HAP-1 (cell line): Measurements from ENCODE around the gene NR2F1-AS1.
A peak's percentile ranks its signal among the peaks of the same experiment; 100 is the strongest.

ENCODE experiments used
- DNase-seq, 2 experiments: peaks; one replicate each; pipeline ENCODE4 v3.0.0-alpha.2; 2016 to 2020; ENCODE audit warnings: low spot score in 2 of 2
- H3K27me3 ChIP-seq: fragments of 250-450 bp; sonication (Bioruptor Pico); 2 replicates; pipeline ENCODE4 v1.5.1; 2020; ENCODE audit warnings: low read depth, mild to moderate bottlenecking, moderate library complexity
- H3K36me3 ChIP-seq: fragments of 250-450 bp; sonication (Bioruptor Pico); replicated peaks from 2 replicates; pipeline ENCODE4 v1.5.1; 2020; ENCODE audit warnings: mild to moderate bottlenecking
- H3K4me1 ChIP-seq: fragments of 250-450 bp; sonication (Bioruptor Pico); 2 replicates; pipeline ENCODE4 v1.5.1; 2020; ENCODE audit warnings: mild to moderate bottlenecking
- H3K4me3 ChIP-seq: fragments of 250-450 bp; sonication (Bioruptor Pico); 2 replicates; pipeline ENCODE4 v1.5.1; 2020; ENCODE audit warnings: mild to moderate bottlenecking, moderate library complexity
- H3K9me3 ChIP-seq: fragments of 250-450 bp; sonication (Bioruptor Pico); 2 replicates; pipeline ENCODE4 v1.5.1; 2020; ENCODE audit warnings: mild to moderate bottlenecking, moderate library complexity
- in situ Hi-C: fragments of 300-500 bp; cut with MboI; formaldehyde crosslinking; loops from 3 replicates; pipeline ENCODE4 v1.14.3; 2020; ENCODE audit warnings: low sequenced_read_pairs, inconsistent platforms, mixed read lengths

Gene NR2F1-AS1

DNA sequence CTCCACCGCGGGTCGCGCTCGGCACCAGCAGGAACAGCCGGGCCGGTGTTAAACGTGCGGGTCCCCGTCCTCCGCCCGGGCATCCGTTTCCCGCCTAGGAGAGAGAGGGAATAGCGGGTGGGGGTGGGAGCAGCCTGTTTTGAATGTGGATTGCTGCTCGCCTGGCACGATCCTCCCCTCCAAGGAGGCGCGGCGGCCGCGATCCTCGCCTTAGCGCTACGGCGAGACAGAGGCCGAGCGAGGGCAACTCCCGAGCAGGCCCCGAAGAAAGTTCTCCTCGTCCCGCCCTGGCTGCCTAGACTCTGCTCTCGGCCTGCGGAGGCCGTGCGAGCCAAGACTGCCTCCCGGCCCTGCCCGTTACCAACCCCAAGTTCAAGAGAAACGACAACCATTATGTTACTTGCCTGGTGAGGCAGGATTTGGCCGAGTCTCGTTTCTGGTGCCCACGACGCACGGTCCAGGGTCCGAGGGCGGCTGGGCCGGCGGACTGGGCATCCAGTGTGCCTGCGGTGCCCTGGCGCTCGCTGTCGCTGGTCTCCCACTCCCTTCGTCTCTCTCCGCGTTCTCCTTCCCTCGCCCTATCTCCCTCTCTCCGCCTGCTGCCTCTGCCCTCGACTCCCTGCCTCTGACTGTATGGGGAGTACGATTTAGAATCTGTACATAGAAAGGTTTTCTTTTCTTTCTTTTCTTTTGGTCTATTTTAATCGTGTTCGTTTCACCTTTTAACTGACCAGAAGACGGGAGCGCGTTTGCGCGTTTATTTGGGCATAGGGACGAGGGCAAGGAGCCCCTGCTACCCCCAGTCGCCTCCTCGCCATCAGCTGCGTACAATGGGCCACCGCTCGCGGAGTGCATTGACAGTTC, 724 bp downstream of the NR2F1-AS1 start:
- H3K36me3 ChIP-seq = no peaks in the 10 kb centered on the region
- in situ Hi-C loops = loop anchor here (5.0 kb wide), 1 partner anchor 312 kb away; no protein-coding TSS in a partner anchor
- H3K4me1 ChIP-seq = peaks cover 16% of the 10 kb centered on the region
- DNase-seq = peak in 1 of 2 experiments; percentile 65
- no peaks in the 10 kb centered on the region for H3K9me3 ChIP-seq
- H3K27me3 ChIP-seq = no peaks in the 10 kb centered on the region
- H3K4me3 ChIP-seq = peak overlapping the region; percentile 45

DNA sequence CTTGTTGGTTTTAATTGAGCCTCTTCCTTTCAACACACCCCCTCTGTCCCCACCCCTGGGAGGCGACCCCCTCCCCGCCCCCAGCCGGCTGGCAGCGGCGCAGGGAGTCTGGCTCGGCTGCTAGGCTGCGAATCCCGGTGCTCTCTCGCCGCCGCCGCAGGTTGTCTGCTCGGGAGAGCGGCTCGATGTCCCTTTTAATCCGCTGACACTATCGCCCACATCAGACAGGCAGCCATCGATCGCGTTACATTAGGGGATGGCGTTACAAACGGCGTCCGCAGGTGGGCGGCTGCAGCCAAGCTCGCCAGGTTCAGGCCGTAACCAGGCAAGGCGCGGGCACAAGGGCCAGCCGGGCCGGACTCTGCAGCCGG, 1.3 kb downstream of the NR2F1-AS1 start:
- peak; percentile 30 to 67 for DNase-seq
- no peaks in the 10 kb centered on the region for H3K27me3 ChIP-seq
- no peaks in the 10 kb centered on the region for H3K36me3 ChIP-seq
- H3K9me3 ChIP-seq = no peaks in the 10 kb centered on the region
- peak overlapping the region; percentile 45 for H3K4me3 ChIP-seq
- in situ Hi-C loops = loop anchor here (5.0 kb wide), 1 partner anchor 313 kb away; no protein-coding TSS in a partner anchor
- peaks cover 16% of the 10 kb centered on the region for H3K4me1 ChIP-seq

DNA sequence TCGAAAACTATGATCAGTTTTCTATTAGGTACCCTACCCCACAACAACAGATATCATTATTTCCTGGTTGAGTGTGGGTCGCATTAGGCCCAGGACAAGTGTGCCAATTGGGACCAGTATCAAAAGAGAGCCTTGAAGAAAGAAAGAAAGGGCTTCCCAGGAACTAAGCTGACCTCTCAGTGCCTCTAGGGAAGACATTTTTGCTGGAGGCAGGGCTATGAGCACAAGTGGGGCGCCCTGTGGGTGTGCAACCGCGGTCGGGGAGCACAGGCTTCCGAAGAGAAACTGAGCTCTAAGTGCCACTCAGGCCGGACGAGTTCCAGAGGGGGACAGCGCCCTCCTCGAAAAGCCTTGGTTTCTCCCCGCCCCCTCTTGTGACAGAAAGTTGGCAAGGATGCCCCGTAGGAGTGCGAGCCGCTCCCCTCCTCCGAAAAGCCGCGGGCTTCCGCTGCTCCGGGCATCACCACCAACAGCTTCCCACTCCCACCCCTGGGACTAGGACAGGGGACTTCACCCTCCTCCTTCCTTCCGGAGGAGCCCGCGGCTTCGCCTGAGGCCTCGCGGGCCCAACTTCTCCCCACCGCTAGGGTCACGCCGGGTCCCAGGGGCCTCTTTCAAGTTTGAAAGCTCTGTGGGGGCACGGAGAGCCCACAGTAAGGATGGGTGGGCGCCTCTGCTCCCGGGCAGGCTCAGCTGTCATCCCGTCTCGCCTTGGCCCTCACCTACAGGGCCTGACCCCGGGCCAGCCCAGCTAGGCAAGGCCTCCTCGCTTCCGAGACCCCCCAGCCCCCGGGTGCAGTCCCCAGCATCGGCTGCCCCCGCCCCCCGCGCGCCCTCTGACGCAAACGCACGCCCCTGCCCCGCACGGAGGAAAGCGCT, 2.0 kb downstream of the NR2F1-AS1 start:
- in situ Hi-C loops = no loop called here
- Histone ChIP-seq H3K9me3 (no peaks in the 10 kb centered on the region), H3K4me1 (peaks cover 16% of the 10 kb centered on the region), H3K36me3 (no peaks in the 10 kb centered on the region), H3K27me3 (no peaks in the 10 kb centered on the region), H3K4me3 (peak overlapping the region; percentile 45)
- peak in 1 of 2 experiments; percentile 70 for DNase-seq

GRCh38 chr5:93577854-93578812, 2.9 kb downstream of the NR2F1-AS1 start:
- Histone ChIP-seq H3K4me1 (peaks cover 14% of the 10 kb centered on the region), H3K27me3 (no peaks in the 10 kb centered on the region), H3K9me3 (no peaks in the 10 kb centered on the region), H3K36me3 (no peaks in the 10 kb centered on the region), H3K4me3 (no peak overlapping the region)
- no peak for DNase-seq
- in situ Hi-C loops = no loop called here

GRCh38 chr5:93576994-93577853, 3.8 kb downstream of the NR2F1-AS1 start:
- DNase-seq = no peak
- in situ Hi-C loops = no loop called here
- Histone ChIP-seq H3K4me3 (no peak overlapping the region), H3K4me1 (peaks cover 11% of the 10 kb centered on the region), H3K36me3 (no peaks in the 10 kb centered on the region), H3K27me3 (no peaks in the 10 kb centered on the region), H3K9me3 (no peaks in the 10 kb centered on the region)

- no peak for DNase-seq
- H3K4me1 ChIP-seq = peaks cover 10% of the 10 kb centered on the region
- no peaks in the 10 kb centered on the region for H3K36me3 ChIP-seq
- H3K27me3 ChIP-seq = no peaks in the 10 kb centered on the region
- H3K9me3 ChIP-seq = no peaks in the 10 kb centered on the region
- in situ Hi-C loops = no loop called here
- H3K4me3 ChIP-seq = no peak overlapping the region
Measured at GRCh38 chr5:93575461-93576414, 5.3 kb downstream of the NR2F1-AS1 start.

DNA sequence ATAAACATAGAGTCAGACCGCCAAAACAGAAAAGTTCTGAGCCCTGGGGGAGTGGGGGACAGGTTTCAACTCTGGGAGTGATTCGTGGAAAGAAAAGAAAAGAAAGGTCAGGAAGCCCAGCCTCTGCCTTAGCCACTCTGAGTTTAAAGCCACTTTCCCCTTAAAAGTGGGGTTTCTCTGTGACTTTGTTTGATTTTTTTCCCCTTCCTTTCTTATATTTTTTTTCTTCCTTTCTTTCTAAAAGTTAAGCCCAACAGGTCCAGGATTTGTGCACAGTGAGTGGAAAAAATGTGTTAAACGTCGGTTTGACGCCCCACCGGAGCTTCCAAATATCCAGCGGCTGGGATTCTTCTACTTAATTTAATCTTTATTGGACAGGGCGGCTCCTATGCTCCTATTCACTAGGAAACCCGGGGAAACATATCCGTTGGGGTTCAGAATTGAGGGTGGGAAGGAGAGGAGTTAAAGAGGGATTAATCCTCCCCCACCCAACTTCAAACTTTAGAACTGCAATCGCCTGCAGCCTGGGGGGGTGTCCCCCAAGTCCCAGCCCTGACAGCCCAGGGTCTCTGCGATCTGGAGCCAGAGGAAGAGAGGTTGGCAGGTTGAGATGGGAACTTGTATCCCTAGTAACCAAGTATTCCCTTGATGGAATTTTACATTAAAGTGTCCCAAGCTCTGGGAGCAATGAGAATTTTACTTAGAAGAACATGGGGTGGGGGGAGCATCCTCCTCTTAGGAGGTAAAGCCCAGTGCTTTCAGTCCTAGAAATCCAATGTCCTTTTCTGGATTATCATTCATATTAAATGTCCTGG, 6.3 kb downstream of the NR2F1-AS1 start:
- no peaks in the 10 kb centered on the region for H3K9me3 ChIP-seq
- H3K27me3 ChIP-seq = no peaks in the 10 kb centered on the region
- in situ Hi-C loops = no loop called here
- no peaks in the 10 kb centered on the region for H3K36me3 ChIP-seq
- DNase-seq = no peak
- H3K4me1 ChIP-seq = peaks cover 10% of the 10 kb centered on the region
- no peak overlapping the region for H3K4me3 ChIP-seq

DNA sequence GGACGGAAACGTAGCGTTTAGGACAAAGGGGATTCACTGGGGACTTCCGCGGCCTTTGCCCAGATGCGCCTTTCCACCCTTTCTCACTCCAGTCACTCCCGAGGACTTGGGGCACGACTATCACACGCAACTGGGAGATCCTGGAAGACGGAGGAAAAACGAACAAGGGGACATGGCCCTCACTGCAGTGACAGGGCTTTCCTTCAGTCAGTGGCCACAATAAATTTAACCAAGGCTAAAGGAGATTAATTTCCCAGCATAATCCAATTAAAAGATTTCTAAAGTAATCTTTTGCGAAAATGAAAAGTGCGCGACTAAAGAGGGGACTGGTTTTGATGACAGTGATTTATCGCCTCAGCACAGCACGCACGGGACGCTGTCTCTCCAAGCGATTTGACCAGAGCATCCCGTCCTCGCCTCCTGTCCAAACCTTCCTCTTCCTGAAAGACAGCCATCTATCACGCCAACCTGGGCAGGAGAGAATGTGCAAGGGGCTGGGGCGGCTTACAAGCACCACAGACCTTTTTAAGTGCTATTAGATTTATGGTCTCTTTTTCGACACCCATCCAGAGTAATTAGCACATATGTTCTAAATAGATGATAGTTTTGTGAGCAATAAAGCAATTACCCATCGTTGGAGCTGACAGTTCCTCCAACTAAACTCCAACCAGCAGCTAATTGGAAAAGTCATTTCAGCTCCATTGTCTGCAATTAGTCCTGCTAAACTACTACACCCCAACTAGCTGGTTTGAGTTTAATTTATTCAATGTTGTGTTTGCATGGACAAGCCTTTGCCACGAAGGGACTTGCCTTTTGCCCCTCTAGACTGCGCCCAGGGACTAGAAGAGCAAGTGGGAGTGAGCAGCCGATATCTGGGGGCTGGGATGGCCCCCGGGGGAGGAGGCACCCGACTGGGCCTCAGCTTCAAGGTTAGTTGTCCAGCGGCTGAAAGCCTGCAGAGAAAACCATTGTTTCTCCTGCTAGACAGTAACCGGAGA, 7.4 kb downstream of the NR2F1-AS1 start:
- DNase-seq = no peak
- Histone ChIP-seq H3K36me3 (no peaks in the 10 kb centered on the region), H3K27me3 (no peaks in the 10 kb centered on the region), H3K9me3 (no peaks in the 10 kb centered on the region), H3K4me1 (peaks cover 8% of the 10 kb centered on the region), H3K4me3 (no peak overlapping the region)
- in situ Hi-C loops = no loop called here

GRCh38 chr5:93572608-93573353, 8.2 kb downstream of the NR2F1-AS1 start:
- Histone ChIP-seq H3K9me3 (no peaks in the 10 kb centered on the region), H3K27me3 (no peaks in the 10 kb centered on the region), H3K4me3 (no peak overlapping the region), H3K4me1 (peaks cover 8% of the 10 kb centered on the region), H3K36me3 (no peaks in the 10 kb centered on the region)
- DNase-seq = no peak
- in situ Hi-C loops = no loop called here

DNA sequence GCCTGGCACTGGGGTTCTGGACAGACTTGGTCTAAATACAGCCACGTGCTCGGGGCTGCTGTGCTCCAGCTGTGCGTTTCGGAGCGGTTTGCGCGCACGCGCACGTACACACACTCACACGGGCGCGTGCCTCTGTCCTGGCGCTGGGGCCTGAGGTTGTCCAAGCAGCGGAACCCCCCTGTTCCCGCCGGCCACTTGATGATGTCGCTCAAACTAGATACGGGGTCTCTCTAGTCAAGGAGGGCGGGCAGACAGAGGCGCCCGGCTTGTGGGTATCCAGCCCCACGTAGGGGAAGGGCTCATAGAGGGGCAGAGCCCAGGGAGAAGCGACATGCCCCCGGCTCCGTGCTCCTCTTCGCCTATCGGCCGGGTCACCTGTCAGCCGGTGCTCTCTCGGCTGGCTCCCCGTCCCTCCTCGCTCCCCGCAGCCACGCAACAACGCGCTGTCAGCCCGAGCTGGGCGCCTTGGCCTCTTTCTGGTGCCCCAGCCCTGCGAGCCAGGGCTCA, 8.9 kb downstream of the NR2F1-AS1 start:
- H3K9me3 ChIP-seq = no peaks in the 10 kb centered on the region
- H3K27me3 ChIP-seq = no peaks in the 10 kb centered on the region
- no peak overlapping the region for H3K4me3 ChIP-seq
- H3K4me1 ChIP-seq = peaks cover 8% of the 10 kb centered on the region
- no peaks in the 10 kb centered on the region for H3K36me3 ChIP-seq
- no peak for DNase-seq
- in situ Hi-C loops = no loop called here
